Activated CD4-positive, CD25-positive, alpha-beta regulatory T cell (primary cell): Measurements from ENCODE around the gene CLIC5.

Experiments used
- DNase-seq, 4 experiments: peaks; one replicate each; lab custom pipeline; 2025; lab: John Stamatoyannopoulos, UW

Gene CLIC5

DNA sequence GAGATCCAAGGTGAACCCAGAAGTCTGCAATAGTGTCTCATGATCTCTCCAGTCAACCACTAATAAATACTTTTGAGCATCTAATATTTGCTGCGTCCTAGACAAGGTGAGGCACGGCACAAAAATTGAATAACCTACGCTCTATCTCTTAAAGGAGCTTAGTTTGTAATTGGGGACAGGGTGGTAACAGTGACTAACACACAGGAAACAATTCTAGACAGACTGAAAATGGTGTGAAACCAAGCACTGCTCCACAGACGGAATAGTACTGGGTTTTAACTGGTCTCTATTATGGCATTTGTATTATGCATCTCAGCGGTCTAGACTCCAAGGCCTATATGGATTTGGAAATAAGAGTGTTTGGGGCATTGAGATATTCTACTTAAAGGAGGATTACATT is 120.1 kb downstream of the CLIC5 start:
- no peak for DNase-seq

DNA sequence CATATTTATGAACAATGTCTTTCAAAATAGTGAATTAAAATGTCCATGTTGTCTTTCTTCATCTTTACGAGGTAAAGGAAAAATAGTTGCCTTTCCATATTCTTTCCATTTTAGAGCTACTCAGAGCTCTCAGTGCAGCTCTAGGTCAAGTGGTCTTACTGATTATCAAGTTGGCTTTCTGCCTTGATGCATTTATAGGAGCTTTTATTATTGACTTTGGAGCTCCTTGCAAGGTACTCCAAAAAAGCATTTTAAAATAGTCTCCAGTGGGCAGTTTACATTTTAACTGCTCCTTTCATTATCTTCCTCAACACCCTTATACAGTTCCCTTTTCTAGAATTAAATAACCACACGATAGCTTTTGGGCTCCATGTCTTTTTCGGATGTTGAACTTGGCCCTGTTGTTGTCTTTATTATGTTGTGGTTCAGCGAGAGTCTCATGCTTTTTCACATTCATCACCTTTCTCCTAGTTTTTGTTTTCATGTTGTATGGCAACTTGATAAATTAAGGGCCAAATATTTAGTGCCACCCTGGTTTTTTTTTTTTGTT is 122.9 kb downstream of the CLIC5 start:
- no peak for DNase-seq

DNA sequence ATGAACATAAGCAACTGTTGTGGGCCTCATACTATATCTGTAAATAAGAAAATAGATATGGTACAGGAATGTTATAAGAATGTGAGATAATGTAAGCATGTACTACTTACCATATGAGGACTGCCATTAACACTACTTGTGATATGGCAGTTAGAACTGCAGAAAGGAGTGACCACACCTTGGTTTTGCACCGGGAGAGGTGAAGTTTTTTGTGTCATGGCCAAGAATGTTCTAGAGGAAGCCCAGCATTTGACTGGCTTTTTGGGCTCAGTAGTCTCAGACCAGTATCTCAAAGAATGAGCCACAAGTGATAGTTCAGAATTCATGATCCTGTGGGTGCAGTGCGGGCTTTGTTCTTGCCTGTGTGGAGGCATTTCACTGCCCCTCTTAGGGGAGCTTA is 123.5 kb downstream of the CLIC5 start:
- no peak for DNase-seq

DNA sequence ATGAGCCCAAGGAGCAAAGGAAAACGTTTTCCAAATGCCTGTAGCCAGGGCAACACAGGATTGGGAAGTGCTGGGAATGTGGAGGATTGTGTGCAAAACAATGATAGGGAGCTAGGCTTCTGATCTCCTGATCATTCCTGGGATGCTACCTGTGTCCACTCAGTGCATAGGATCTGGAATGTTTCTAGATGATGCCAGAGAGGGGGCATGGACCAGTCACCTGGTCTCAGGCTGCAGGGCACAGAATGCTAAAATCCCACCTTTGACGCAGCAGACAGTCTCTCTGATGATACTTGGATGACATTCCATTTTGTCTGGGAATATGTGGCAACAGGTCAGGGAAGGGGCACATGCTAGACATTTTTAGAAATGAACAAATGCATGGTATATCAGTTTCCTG is 128.9 kb downstream of the CLIC5 start:
- DNase-seq: no peak

DNA sequence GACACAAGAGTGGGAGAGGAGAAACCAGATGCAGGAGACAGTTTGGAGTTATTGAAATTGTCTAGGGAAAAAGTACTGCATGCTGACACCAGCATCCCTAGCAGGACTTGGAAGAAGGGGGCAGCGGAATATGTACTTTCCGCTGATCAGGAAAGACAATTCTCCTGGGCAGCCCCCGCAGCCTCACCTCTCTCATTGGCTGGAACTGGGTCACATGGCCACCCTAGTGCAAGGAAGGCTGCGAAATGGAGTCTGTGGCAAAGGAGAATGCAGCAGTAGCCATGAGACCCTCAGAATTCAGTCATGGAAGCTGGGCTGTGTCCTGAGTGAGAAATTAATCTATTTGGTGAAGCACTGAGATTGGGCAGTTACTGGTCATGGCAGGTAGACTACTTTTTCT is 131.3 kb downstream of the CLIC5 start:
- DNase-seq: no peak

DNA sequence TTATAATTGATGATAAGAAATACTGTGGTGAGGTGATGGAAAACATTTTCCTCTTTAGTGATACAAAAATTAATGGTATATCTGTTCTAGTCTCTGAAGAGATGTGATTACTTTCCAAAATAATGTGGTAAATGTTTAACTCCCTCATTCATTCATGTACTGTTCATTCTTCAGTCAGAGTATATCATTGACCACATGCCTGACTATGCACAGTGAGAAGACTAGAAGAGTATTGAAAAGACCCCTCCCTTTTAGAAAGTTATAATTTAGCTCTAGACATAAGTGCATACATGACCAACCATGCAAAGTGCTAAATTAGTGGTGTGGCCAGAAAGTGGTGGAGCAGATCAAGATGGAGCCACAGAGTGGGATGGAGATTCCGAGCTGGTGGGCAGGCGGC is 133.0 kb downstream of the CLIC5 start:
- no peak for DNase-seq

DNA sequence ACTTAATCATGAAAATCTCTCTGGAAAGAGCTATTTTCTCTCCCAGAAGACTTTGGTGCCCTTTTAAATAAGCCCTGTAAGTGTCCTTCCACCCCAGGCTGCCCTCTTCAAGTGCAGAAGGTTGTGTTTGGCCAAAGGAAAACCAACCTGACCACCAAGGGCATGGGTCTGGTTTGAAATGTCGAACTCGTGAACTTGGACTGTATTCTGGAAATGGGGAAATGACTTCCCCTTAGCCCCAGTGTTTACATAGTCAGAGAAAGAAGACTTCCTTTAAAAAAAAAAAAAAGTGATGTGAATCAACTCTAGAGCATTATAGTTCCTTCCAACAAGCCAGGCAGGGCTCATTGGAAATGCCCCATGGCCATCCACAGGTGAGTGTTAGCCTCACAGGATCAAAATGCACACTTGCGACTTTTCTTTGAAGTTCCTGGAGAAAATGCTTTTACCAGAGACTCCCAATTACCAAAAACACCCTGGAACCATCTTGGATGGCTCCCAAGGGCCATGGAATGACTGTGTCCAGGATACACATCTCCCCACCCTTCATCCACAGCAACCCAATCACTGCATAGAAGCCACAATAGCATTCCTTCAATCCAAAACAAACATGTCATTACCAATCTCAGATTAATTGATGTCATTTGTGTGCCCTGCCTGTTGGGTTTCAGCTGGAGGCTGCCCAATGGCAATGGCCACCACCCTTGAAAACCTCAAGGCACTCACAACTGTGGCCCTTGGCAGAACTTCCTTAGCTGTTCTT is 133.8 kb downstream of the CLIC5 start:
- no peak for DNase-seq

DNA sequence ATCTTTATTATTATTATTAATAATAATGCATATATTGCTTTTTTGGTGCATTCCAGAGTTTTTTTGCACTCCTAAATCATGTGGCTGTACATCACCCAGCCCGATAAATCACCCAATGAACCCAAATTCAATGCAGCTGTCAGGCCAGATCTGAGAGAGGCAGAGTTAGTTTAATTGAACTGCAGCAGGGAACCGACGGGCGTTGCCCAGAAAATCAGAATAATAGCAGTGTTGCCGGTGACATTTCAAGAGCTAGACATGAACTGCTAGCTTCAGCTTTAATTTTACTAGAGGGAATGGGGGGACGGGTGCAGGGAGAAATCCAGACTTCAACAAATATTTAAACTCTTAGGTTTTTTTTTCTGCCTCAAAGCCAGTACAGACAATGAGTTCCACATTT is 135.0 kb downstream of the CLIC5 start:
- DNase-seq: no peak

DNA sequence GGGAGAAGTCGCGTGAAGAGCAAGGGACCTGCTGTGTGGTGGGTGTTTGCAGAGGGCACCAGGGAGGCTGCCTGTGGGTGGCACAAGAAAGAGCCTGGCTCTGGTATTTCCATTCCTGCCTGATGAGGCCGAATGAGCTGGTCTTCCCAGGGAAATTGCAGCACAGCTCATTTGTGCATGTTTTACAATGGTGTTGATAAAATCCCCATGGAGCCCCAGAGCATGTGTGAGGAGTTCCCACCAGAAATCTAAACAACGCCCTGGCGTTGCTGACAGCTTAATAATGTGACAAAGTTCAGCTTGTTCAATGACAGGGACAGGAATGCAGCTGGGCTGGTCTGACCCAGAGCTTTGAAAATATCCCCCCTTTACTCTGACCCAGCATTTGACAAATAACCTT is 135.5 kb downstream of the CLIC5 start:
- no peak for DNase-seq

DNA sequence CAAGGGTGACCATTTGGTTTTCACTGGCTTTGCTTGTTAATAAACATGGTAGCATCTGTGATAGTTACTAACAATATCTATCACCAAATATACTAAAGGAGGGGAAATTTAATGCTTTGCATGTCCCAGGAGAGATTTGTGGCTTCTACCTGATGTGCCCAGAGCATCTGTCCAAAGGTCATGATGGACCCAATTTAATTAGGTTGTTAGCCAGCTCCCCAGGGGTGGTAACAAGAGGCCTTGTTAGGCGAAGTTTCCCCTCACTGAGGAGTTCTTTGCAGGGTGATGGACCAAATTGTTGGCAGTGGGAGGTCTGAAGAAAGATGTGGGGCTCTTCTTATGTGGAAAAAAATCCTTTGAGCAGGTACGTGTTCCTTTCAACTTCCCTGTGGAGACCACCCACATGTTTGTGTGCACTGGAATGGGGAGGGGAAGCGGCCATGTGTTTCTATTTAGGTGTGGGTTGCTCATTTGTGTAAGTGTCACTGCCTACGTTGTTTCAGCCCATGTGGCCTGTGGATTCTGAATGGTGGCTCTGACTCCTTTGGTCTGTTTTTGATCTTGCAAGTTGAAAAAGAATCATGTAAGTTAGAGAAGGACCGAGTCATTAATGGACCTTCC is 137.6 kb downstream of the CLIC5 start:
- no peak for DNase-seq

DNA sequence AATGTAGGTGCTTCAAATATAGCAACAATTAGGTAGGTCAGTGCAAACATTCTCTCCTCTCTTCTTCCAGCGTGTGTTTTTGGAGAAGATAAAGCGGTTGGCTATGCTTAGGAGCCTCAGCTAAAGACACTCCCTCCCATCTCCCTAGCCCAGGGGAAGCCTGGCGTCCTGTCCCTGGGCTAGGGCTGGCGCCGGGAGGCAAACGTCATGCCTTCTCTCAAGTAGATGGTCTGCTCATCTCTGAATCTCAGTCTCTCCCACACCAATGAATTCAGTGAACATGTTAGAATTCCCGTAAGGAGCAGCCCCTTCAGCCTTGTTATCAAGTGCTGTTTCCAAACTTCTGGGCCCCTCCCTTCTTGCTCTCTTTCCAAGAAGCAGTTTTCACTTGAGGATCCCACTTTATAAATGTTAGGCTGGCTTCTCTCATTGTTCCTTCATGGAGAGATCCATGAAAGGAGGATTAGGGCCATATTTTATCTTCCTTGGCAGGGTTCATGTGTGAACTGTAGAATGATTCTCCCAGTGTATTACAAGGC is 142.8 kb downstream of the CLIC5 start:
- no peak for DNase-seq

DNA sequence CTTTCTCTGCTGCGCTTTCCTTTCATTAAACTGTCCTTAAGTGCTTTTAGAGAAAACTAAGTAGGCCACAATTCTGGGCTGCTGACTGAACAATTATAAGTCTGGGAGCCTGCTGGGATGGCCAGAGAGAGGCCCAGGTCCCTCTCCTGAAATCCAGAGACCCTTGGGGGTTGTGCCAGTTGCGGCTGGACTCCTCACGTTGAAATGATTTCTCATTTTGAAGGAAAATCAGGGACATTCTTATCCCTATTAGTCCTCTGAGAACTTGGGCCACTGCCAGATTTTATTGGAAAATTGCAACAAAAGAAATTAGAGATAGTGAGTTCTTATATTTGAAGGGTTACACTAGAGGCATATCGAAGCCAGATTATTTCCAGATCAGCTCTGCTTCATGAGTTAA is 145.1 kb downstream of the CLIC5 start:
- DNase-seq: no peak

DNA sequence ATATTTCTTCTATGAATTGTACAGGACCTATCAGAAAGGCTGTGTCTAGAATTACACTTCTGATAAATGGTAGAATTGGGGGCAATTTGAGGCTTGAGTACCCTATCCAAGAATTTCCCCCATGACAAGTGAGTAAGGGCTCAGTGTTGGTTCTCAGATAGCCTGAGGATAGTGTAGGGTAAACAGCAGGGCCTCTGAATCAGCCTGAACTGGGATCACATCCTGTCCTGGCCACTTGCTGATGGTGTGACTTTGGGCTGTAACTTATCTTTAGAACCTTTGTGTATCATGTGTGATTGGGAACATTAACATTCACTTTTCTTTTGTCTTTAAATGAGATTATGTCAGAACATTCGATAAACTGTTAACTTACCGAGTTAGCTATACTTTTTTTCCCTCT is 151.0 kb downstream of the CLIC5 start:
- DNase-seq: no peak

DNA sequence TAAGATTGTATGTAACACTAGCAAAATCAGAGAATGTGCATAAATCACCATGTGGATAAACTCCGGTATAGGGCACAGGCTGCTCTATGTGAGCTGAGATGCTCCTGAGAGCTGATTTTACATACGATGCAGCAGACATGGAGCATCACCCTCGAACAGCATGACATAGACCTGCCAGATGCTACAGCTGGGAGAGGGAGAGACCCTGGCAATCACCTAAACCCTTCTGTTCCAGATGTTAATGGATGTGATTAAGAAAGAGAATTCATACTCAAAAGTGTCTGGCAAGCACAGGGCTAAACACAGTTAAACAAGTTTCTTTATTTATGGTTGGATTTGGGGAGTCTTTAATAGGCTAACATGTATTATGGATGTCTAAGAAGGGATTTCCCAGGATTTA is 157.0 kb downstream of the CLIC5 start:
- DNase-seq: no peak

DNA sequence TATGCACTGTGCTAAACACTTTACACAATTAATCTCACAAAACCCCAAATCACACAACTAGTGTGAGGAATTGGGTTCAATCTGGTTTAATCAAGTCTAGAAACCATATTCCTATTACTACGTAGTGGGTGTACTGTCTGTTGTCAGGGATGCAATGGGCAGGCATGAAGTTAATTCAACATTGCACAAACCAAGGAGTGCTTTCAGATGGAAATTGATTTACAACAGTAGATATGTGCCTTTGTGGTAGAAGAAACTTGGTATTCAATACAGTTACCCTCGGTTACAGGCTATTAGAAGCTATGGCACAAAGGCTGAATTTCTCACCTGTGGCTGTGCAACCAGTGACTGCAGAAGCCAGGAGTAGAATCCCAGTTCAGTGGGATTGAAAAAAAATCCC is 157.8 kb downstream of the CLIC5 start:
- DNase-seq: no peak

DNA sequence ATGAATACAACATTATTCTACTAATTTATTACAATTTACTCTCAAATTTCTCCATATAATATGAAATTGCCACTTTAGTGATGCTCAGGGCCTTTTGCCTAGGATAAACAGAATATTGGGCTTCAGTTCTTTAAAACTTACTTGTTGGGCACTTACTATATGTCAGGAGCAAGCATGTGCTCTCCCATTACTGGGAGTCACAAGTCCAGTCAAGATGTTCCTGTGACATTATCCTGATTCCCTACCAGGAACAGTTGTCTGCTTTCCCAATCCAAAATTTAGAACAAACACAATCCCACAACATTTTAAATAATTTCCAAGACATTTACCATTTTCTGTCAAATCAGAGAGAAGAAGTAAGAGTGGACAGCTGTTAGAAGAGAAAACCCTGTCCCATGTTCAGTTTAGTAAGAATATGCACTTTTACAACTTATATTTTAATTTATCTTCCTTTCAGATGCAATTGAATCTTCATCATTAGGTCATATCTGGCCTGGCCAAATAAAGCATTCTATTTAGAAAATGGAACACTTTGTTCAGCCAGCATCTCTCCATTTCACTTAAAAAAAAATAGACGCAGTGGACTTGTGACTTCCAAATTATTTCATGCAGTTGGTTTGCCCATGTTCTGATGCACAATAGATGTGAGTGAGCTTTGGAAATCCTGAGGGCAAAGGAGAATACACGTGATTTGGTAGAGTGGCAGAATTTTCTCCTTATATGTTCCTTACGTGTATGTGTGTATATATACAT is 159.8 kb downstream of the CLIC5 start:
- no peak for DNase-seq

DNA sequence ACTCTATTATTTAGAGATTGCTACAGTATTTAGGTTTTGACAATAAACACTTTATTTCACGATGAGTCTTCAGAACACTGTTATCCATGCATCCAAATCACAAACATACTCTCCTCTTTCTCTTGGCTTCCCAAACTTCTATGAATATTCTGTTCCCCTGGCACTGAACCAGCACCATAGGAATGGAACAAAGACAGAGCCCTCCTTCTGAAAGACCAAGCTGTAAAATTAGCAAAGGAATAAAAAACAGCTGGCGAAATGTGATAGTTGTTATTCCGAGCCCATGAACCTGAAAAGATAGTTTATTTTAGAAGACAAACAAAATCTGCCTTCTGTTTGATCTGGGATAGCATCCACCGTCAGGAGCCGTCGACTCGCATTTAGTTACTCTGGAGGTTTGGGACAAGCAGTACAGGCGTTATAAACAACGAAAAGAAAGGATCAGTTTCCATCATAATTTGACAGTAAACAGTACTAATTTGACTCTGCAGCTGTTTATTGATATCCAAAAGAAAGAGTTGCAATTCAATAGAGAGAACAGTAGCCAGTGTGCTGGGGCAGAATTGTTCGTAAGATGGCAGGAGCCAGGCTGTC is 161.4 kb downstream of the CLIC5 start:
- DNase-seq: no peak

DNA sequence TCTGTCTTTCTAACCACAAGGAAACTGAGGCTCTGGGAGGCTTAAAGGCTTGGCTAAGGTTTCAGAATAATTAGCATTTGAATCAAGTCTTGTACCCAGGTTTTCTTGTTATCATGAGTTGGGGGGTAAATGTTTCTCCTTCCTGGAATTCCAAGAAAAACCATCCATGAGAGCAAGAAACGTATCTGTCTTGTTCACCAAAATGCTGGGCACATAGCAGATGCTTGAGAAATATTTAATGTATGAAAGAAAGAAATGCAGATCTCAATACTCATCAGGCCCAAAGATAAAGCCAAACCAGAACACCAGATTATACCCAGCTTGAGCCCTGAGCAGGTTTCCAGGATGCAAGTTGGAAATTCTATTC is 164.6 kb downstream of the CLIC5 start:
- DNase-seq: no peak

DNA sequence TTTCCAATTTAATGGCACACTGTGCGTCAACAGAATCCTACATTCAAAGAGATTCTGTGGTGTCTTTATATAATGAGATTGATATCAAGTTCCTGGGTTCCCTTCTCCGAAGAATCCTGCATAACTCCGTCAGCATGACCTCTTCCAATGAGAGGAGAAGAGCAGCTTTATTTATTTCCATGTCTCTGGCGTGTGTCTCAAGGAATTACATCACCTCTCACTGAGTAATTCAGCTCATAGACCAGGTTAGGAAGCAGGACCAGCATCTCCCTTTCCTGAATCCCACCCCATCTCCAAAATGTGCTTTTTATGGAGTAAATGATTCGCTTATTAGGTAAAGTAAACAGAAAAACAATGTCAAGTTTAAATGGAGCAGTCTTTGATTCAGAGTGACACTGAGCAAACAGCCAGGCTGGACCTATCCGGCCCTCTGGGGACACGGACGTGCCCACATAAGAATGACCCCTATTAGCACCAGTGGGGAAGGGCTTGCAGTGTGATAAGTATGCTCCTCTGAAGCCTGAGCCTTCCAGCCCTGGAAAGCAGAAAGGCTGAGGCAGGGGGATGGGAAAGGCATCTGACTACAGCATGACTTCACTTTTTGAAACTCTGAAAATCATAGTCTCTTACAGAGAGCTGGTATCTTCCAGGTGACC is 165.2 kb downstream of the CLIC5 start:
- DNase-seq: no peak

DNA sequence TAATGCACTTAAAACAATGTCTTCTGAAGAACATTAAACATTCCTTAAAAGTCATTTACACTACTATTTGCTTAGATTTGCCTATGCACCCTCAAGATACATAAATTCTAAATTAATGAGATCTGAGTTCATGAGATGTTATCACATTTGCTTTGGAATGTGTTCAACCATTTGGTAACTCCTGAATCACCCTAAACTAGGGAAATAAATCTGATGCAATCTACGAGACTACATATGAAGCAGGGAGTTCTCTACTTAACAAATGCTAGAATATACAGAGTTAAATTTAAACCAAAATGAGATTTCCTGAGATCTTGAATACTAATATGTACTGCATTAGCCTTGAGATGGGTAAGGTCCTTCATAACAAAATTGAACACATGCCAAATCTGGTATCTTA is 170.1 kb downstream of the CLIC5 start:
- no peak for DNase-seq

DNA sequence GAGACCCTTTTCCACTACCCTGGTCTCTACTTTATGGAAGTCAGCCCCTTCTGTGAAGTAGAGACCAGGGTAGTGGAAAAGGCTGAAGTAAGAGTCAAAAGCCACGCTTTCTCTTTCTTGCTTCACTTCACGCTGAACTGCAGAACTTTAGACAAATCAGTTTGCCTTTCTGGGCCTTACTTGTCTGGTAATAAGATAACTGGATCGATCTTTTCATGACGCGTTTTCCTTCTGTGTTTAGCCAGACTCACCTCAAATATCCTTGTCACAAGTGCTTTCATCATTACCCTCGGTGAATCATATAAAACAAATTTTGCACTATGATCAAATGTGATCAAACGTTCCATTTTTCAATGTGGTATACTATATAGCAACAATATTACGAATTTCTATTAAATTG is 170.7 kb downstream of the CLIC5 start:
- no peak for DNase-seq
